GM21526 (cell line): ENCODE data around the gene METTL17.
"Not testable (repeated sequence)": the region's sequence is repeated elsewhere in the genome, so short reads cannot be mapped to it uniquely, and the experiment has no call there.

Source experiments
- ATAC-seq: cut with Tn5 transposase; IDR thresholded peaks from one replicate; pipeline ENCODE4 v1.9.1; 2021; ENCODE audit warnings: moderate library complexity; ENCODE audit not compliant: unreplicated experiment, low FRiP score

The METTL17 gene

GRCh38 chr14:21023817-21024584 is 34.2 kb downstream of the METTL17 start:
- no peak for ATAC-seq

GRCh38 chr14:21024585-21025370 is 35.0 kb downstream of the METTL17 start, which contains the start of gene NDRG2:
TSS of gene NDRG2 (minus strand) at chr14:21025061. CDS start at chr14:21023315, 1,746 bp downstream.
- no peak for ATAC-seq

GRCh38 chr14:21025371-21026273 is 35.8 kb downstream of the METTL17 start:
- no peak for ATAC-seq

- ATAC-seq, result no peak
Measured at GRCh38 chr14:21026274-21026987, 36.7 kb downstream of the METTL17 start.

GRCh38 chr14:21026988-21027315 is 37.2 kb downstream of the METTL17 start:
- ATAC-seq, result no peak

- no peak for ATAC-seq
Measured at GRCh38 chr14:21029917-21030316, 40.1 kb downstream of the METTL17 start, which contains the start of gene TPPP2. TSS of gene TPPP2 (plus strand) at chr14:21030217. CDS start at chr14:21030582, 365 bp downstream.

- no peak for ATAC-seq
Measured at GRCh38 chr14:21030531-21030930, 40.8 kb downstream of the METTL17 start.

GRCh38 chr14:21032326-21033132 is 42.7 kb downstream of the METTL17 start:
- no peak for ATAC-seq

GRCh38 chr14:21033133-21033698 is 43.4 kb downstream of the METTL17 start:
- no peak for ATAC-seq

GRCh38 chr14:21034707-21035106 is 44.9 kb downstream of the METTL17 start, which contains the start of gene RNASE13:
TSS of gene RNASE13 (minus strand) at chr14:21034807. CDS start at chr14:21034288, 519 bp downstream.
- no peak for ATAC-seq

- ATAC-seq, result no peak
Measured at GRCh38 chr14:21036751-21037150, 47.0 kb downstream of the METTL17 start.

- no peak for ATAC-seq
Measured at GRCh38 chr14:21037156-21037555, 47.4 kb downstream of the METTL17 start.

- ATAC-seq, result no peak
Measured at GRCh38 chr14:21038441-21039422, 49.0 kb downstream of the METTL17 start.

GRCh38 chr14:21039585-21040369 is 50.0 kb downstream of the METTL17 start:
- ATAC-seq, result no peak

- no peak for ATAC-seq
Measured at GRCh38 chr14:21040370-21040925, 50.7 kb downstream of the METTL17 start.

GRCh38 chr14:21040941-21041340 is 51.2 kb downstream of the METTL17 start:
- ATAC-seq, result not testable (repeated sequence)
